ENCODE data around the gene SMAD1.

DNA sequence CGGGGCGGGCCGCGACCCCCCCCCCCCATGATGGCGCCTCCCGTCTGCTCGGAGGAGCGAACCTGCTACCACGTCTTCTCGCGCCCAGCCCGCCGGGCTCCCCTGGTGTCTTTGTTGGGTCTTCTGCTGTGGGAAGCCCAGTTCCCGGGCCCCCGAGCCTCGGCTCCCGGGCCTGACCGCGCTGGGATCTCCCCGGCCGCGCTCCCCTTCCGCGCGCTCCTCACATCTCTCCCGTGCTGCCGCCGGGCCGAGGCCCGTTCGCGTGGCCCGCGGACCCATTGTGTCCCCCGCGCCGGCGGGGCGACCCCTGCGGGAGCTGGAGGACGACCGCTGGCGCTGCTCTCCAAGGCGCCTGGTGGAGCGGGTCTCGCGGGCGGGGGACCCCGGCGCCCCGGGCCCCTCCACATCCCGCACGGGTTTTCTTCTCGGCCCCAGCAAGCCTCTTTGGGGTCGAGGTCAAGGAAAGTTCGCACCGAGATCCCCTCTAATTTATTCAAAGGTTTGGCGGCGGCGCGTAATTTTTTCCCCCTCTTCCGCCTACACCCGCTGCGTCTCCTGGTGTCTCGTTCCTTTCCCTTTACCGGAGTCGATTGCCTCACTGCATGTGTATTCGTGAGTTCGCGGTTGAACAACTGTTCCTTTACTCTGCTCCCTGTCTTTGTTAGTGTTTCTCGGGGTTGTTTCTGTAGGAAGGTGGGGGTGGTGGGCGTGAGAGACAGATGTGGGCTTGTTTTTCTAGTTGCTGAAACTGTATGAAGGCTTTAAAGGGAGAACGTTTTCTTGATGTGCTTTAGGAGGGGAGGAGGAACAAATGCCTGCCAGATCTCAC lies 770 bp downstream of the SMAD1 start:
- peak; percentile 66; the same call in 1 of the 2 replicates for TF ChIP-seq FOXK2 (IDR thresholded peaks at IDR 0.05)
- no peak for TF ChIP-seq LEF1 (IDR thresholded peaks at IDR 0.05; ENCODE audit: borderline replicate concordance)
- TF ChIP-seq FOXA1 (IDR thresholded peaks at IDR 0.05): no peak
- no peak for TF ChIP-seq SUZ12 (IDR thresholded peaks at IDR 0.05)
- TF ChIP-seq NFRKB (IDR thresholded peaks at IDR 0.05): no peak
- TF ChIP-seq, protein P1, sequence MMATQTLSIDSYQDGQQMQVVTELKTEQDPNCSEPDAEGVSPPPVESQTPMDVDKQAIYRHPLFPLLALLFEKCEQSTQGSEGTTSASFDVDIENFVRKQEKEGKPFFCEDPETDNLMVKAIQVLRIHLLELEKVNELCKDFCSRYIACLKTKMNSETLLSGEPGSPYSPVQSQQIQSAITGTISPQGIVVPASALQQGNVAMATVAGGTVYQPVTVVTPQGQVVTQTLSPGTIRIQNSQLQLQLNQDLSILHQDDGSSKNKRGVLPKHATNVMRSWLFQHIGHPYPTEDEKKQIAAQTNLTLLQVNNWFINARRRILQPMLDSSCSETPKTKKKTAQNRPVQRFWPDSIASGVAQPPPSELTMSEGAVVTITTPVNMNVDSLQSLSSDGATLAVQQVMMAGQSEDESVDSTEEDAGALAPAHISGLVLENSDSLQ (IDR thresholded peaks at IDR 0.05): no peak
- no peak for TF ChIP-seq ELF4 (IDR thresholded peaks at IDR 0.05)
- no peak for TF ChIP-seq BHLHE40 (IDR thresholded peaks at IDR 0.05; ENCODE audit: borderline replicate concordance)
